Epithelial cell of proximal tubule (primary cell): ENCODE measurements around the gene DNAH1. TPM values are rescaled to one million over a fixed set of nuclear protein-coding genes. Genes with fewer than 3 reads are reported as not detected.

ENCODE experiments used
- DNase-seq: peaks from one replicate; pipeline ENCODE4 v3.0.0-alpha.2; 2011; ENCODE audit warnings: low read depth
- H3K4me3 ChIP-seq: 2 replicates; pipeline ENCODE4 v1.5.1; 2011; ENCODE audit warnings: low read depth, mild to moderate bottlenecking, low read length
- total RNA-seq: library from RNA; depleted of rRNA; stranded (reverse); fragments of >200 nt; gene quantifications from 2 replicates; pipeline ENCODE4 v1.2.3, GENCODE V29; 2015
- TF ChIP-seq, protein P1 (sequence below): conservative IDR thresholded peaks from 2 replicates; pipeline ENCODE4 v1.5.1; 2012; ENCODE audit warnings: low read depth, mild to moderate bottlenecking, low read length

DNAH1 gene
- total RNA-seq, 1 donor from 2014 or later = 0.29 TPM

DNA sequence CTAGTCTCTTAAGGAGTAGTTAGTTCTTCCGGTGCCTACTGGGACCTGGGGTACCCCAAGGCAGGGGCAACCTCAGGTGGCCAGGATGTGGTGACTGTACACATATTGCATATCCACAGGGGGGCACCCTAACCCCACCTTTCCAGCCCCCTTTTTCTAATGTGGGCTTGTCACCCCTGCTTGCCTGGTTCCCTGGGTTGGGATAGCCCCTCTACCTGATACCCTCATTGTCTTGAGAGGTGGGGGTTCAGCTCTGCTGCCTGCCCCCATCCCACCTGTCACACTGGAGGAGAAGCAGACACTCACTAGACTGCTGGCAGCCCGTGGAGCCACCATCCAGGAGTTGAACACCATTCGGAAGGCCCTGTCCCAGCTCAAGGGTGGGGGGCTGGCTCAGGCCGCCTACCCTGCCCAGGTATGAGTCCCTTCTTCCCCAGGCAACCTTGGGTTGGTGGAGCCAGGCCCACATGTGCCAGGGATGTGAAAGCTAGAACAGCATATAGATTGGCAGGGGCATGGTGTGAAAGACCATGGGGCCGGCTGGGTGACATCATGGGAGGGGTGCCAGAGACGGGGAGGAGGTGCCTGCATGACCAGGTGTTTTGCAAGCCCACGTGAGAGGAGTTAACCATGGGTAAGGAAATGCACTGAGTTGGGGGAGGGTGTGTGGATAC, 24.5 kb upstream of the DNAH1 start:
- H3K4me3 ChIP-seq = no peak overlapping the region
- no peak for DNase-seq
- TF ChIP-seq, protein P1, sequence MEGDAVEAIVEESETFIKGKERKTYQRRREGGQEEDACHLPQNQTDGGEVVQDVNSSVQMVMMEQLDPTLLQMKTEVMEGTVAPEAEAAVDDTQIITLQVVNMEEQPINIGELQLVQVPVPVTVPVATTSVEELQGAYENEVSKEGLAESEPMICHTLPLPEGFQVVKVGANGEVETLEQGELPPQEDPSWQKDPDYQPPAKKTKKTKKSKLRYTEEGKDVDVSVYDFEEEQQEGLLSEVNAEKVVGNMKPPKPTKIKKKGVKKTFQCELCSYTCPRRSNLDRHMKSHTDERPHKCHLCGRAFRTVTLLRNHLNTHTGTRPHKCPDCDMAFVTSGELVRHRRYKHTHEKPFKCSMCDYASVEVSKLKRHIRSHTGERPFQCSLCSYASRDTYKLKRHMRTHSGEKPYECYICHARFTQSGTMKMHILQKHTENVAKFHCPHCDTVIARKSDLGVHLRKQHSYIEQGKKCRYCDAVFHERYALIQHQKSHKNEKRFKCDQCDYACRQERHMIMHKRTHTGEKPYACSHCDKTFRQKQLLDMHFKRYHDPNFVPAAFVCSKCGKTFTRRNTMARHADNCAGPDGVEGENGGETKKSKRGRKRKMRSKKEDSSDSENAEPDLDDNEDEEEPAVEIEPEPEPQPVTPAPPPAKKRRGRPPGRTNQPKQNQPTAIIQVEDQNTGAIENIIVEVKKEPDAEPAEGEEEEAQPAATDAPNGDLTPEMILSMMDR = peak; percentile 65

DNA sequence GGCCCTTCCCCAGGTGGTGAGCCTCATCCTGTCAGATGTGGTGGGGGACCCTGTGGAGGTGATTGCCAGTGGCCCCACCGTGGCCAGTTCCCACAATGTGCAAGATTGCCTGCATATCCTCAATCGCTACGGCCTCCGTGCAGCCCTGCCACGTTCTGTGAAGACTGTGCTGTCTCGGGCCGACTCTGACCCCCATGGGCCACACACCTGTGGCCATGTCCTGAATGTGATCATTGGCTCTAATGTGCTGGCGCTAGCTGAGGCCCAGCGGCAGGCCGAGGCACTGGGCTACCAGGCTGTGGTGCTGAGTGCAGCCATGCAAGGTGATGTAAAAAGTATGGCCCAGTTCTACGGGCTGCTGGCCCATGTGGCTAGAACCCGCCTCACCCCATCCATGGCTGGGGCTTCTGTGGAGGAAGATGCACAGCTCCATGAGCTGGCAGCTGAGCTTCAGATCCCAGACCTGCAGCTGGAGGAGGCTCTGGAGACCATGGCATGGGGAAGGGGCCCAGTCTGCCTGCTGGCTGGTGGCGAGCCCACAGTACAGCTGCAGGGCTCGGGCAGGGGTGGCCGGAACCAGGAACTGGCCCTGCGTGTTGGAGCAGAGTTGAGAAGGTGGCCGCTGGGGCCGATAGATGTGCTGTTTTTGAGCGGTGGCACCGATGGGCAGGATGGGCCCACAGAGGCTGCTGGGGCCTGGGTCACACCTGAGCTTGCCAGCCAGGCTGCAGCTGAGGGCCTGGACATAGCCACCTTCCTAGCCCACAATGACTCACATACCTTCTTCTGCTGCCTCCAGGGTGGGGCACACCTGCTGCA, 23.7 kb upstream of the DNAH1 start:
- TF ChIP-seq, protein P1 = no peak
- H3K4me3 ChIP-seq = no peak overlapping the region
- no peak for DNase-seq

DNA sequence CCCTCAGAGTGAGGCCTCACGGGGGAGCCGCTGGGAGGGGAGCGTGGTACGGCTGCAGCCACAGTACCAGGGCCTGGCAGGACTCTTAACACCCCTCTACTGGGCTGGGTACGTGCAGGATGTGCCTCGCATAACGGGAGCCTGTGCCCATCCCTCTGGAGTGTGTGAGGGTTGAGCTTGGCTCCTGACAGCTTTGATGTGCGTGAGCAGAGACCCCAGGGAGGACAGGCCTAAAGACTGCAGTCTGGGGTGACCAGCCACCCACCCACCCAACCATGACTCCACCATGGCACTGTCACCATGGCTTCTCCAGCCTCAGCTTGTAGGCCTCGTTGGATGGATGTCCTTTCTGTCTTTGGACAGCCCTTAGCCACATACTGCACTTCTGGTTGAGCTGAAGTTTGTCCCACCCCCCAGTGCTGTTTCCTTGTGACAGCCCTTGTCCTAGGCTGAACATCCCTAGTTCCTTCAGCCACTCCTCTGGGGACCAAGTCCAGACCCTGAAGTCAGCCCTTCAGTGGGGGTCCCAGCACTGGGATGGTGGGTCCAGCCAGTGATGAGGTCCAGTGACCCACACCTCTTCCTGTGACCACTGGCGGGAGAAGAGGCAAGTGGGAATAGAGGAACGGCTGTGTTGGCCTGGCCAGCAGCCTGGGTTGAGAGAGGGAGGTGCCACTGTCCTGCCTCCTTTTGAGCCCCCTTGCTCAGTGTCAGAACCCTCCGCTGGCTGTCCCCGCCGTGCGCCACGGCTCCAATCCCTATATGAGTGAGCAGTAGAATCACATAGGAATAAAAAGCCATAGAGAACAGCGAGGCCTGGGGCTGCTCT, 22.4 kb upstream of the DNAH1 start:
- H3K4me3 ChIP-seq = no peak overlapping the region
- DNase-seq = no peak
- TF ChIP-seq, protein P1 = no peak

DNA sequence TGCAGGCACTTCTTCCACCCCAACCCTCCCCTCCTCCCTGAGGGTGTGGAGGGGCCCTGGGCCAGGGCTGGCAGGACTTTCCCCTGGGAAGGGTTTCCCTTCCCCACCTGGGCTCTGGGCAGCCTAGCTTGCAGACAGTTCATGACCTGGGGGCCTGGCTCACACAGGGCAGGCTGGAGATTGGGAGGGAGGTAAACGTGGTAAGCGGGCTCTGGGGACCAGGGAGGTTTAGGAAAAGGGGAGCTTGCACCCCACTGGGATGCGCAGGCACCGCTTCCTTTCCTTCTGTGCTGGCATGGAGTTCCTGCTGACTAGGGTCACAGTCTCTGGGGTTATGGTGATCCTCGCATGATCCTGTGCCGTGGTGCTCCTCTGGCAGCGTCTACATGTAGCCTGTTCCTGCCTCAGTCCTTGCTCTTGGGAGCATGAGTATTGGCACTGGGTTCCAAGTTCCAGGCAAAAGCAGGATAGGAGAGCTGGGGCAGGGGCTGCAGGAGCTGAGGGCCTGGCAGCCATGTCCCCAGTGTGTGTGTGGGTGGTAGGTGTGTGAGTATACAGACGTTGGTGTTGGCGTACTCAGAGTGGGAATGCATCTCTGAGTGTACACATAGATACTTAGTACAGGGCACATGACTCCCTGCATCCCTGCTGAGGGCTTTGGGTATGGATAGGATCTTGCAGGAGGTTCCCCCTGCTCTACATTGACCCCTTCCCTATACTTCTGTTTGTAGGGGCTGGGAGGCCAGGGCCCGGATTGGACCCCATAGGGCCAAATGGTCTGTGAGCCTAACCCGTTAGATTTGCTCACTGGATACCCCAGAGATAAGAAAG, 21.6 kb upstream of the DNAH1 start:
- H3K4me3 ChIP-seq = no peak overlapping the region
- no peak for DNase-seq
- TF ChIP-seq, protein P1 = no peak

DNA sequence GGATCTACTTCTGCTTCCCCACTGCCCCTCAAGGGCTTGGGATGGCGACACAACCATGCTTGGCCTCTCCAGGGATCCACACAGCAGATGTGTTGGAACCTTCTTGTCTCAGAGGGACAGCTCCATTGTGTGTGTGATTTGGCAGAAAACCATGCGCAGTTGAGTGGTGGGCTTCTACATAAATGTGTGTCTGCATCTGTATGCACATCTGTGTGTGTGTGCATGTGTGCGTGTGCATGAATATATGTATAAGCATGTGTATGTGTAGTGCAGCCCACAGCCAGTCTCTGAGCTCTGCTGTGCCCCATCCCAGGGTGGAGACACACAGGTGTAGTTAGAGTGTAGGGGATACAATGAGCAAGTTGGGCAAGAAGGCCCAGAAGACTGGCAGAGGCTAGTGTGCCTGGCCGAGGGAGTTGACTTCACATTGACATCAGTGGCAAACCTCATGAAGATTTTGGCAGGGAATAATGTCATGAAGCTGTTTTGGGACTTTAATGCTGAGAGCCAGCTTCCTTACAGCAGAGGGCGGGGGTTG, 20.4 kb upstream of the DNAH1 start:
- TF ChIP-seq, protein P1 = no peak
- H3K4me3 ChIP-seq = no peak overlapping the region

More for the DNA sequence above, 20.4 kb upstream of the DNAH1 start:
- no peak for DNase-seq
